A549 treated with dexamethasone at 1 μM for 4 hours (cell line): ENCODE data around the gene NISCH. TPM values are rescaled to one million over a fixed set of nuclear protein-coding genes. Genes with fewer than 3 reads are reported as not detected.

Experiments used
- total RNA-seq: library from RNA; stranded (reverse); fragments of 200-300 nt; extraction: Qiagen RNA extraction; gene quantifications from 5 replicates; pipeline ENCODE4 v1.2.3, GENCODE V29; 2022

NISCH gene
- total RNA-seq = 7.9 to 14.9 TPM (median 12.2 TPM) in 5 replicates

DNA sequence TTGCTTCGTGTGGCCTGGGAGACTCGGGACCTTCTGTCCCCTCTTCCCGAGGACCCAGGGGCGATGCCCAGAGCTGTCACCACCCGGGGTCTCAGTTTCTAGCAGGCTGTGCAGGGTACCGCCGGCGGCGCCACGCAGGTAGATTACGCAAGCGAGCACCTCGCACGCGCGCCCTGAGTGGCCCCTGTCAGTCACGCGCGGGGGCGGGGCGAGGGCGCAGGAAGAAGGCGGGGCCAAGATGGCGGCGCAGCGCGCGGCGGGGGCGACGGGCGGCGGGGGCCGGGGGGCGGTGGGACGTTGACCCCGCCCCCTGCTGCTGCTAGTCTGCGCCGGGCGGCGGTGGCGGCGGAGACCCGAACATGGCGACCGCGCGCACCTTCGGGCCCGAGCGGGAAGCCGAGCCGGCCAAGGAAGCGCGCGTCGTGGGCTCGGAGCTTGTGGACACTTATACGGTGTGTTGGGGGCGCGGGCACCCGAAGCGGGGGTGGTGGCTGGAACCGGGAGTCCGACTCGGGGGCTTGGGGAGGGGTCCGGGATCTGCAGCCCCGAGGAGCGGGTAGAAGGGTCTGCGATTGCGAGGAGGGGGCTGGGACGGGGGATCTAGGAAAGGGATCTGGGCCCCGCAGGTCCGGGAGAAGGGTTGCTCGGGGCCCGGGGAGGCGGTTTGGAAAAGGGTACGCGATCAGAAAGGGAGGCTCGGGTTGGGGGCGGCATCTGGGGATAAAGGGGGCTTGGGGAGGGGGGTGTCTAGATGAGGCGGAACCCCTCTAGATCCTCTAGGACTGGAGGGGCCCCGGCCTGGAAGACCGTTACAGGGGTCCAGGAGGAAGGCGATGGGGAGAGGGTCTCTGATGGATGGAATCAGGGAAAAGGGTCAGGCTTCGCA, at the start of gene NISCH:
Gene NISCH (plus strand): TSS at position 322 of the 886 bp plus-strand sequence. CDS start 38 bp downstream, at position 360.

DNA sequence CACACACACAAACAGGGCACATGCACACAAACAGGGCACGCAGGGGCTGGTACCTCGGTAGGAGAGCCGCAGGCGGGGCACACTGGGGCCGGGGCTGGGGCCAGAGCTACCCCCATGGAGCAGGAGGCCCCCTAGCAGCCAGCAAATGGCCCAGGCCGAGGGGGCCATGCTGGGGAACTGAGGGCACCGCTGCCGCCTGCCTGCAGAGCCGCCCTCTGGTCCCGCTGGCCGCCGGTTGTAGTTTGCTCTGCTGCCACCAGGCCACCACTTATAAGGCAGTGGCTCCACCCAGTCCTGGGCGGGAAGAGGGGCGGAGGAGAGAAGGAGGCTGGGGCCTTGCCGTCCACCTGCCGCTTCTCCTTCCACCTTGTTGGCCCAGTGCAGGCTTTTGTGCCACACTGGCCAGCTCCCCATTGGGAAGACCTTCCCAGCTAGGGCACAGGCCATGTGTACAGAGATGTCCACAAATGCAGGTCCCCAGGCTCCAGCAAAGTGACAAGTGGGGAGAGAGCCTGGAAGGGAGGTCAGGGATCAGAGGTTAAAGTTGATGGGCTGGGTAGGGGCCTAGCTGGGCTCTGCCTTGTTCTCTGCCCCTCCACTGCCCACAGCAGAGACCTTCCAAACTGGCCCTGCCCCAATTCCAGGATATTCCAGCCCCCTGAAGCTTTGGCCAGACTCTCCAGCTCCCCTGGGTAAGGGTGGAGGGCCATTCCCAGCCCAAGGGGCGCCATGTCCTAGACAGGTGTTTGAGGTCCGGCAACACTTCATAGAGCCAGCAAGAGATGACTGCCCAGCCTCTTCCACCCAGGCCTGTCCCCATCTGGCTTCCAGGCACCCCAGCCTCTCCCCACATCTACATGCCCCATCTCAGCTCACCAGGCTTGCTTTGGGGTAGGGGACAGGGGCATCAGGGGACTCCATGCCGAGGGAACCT, 10.3 kb upstream of the NISCH start, which contains the start of gene SEMA3G:
Gene SEMA3G (minus strand): TSS at position 244 of the 934 bp plus-strand sequence. CDS start 76 bp downstream, at position 168.

GRCh38 chr3:52453496-52454249, 1.7 kb upstream of the NISCH start, which contains the start of gene TNNC1:
TNNC1 (minus strand) TSS chr3:52454041; CDS start chr3:52454015, 26 bp downstream.

GRCh38 chr3:52494886-52495495, 39.6 kb downstream of the NISCH start, which contains the start of gene STAB1:
STAB1 (plus strand) TSS chr3:52495338; CDS start chr3:52495414, 76 bp downstream.

GRCh38 chr3:52533623-52534280, 78.3 kb downstream of the NISCH start, which contains the start of gene NT5DC2:
NT5DC2 (minus strand) TSS chr3:52533857; CDS start chr3:52533737, 120 bp downstream.

GRCh38 chr3:52536369-52537164, 81.2 kb downstream of the NISCH start, which contains the start of gene UQCC5:
UQCC5 (plus strand) TSS chr3:52536605; CDS start chr3:52536756, 151 bp downstream.

Other genes starting within 250 kb of the NISCH start
- gene TLR9, start 230.0 kb upstream of the NISCH start, total RNA-seq = 0.02 to 0.12 TPM (median 0.07 TPM) in 3 of 5 replicates, not detected in the others
- gene TWF2, start 216.4 kb upstream of the NISCH start, total RNA-seq = 54.3 to 69.4 TPM (median 62.0 TPM) in 5 replicates
- 3.5 to 5.3 TPM (median 4.6 TPM) in 5 replicates for gene PPM1M, start 209.8 kb upstream of the NISCH start, total RNA-seq
- 46.6 to 56.9 TPM (median 53.0 TPM) in 5 replicates for gene WDR82, start 177.0 kb upstream of the NISCH start, total RNA-seq
- 2.8 to 3.7 TPM (median 3.4 TPM) in 5 replicates for gene GLYCTK, start 167.8 kb upstream of the NISCH start, total RNA-seq
- 0.71 to 1.3 TPM (median 0.95 TPM) in 5 replicates for gene DNAH1, start 139.3 kb upstream of the NISCH start, total RNA-seq
- gene BAP1, start 45.6 kb upstream of the NISCH start, total RNA-seq = 27.6 to 35.6 TPM (median 34.8 TPM) in 5 replicates
- 2.9 to 3.2 TPM (median 3.0 TPM) in 5 replicates for gene PHF7, start 44.9 kb upstream of the NISCH start, total RNA-seq
- gene SEMA3G, start 10.5 kb upstream of the NISCH start, total RNA-seq = 0.10 to 0.26 TPM (median 0.11 TPM) in 5 replicates
- 0.87 to 1.3 TPM (median 1.3 TPM) in 5 replicates for gene TNNC1, start 1.6 kb upstream of the NISCH start, total RNA-seq
- gene STAB1, start 39.7 kb downstream of the NISCH start, total RNA-seq = 0.09 to 0.17 TPM (median 0.13 TPM) in 4 of 5 replicates, not detected in the other
- 82.0 to 105 TPM (median 98.6 TPM) in 5 replicates for gene NT5DC2, start 78.3 kb downstream of the NISCH start, total RNA-seq
- gene UQCC5, start 81.0 kb downstream of the NISCH start, total RNA-seq = 47.1 to 85.1 TPM (median 48.4 TPM) in 5 replicates
- 9.8 to 19.7 TPM (median 16.7 TPM) in 5 replicates for gene PBRM1, start 230.3 kb downstream of the NISCH start, total RNA-seq
- gene GNL3, start 230.4 kb downstream of the NISCH start, total RNA-seq = 90.0 to 134 TPM (median 91.6 TPM) in 5 replicates